ENCODE measurements around the gene HDAC3. TPM values are rescaled to one million over a fixed set of nuclear protein-coding genes. Genes with fewer than 3 reads are reported as not detected.
"Not testable (repeated sequence)": the region's sequence is repeated elsewhere in the genome, so short reads cannot be mapped to it uniquely, and the experiment has no call there.

The HDAC3 gene
- total RNA-seq, 3 donors from 2014 or later, result 66.1 to 73.8 (median 71.7) TPM

GRCh38 chr5:141609921-141610320 lies 26.7 kb downstream of the HDAC3 start:
- peaks cover 15% of the 10 kb centered on the region for H3K36me3 Mint-ChIP-seq (ENCODE audit: insufficient read depth)
- not testable (repeated sequence) for H3K9me3 Mint-ChIP-seq; H3K27me3 Mint-ChIP-seq (ENCODE audit: low read depth); H3K4me3 Mint-ChIP-seq; DNase-seq; ATAC-seq
- H3K4me1 Mint-ChIP-seq (ENCODE audit: low read depth), result peaks cover 84% of the 10 kb centered on the region

GRCh38 chr5:141609044-141609443 lies 27.6 kb downstream of the HDAC3 start:
- Mint-ChIP-seq H3K9me3 (no peaks in the 10 kb centered on the region), H3K27me3 (ENCODE audit: low read depth) (no peaks in the 10 kb centered on the region), H3K36me3 (ENCODE audit: insufficient read depth) (peaks cover 15% of the 10 kb centered on the region), H3K4me3 (no peak overlapping the region), H3K4me1 (ENCODE audit: low read depth) (peaks cover 85% of the 10 kb centered on the region)
- ATAC-seq, result no peak
- no peak for DNase-seq

DNA sequence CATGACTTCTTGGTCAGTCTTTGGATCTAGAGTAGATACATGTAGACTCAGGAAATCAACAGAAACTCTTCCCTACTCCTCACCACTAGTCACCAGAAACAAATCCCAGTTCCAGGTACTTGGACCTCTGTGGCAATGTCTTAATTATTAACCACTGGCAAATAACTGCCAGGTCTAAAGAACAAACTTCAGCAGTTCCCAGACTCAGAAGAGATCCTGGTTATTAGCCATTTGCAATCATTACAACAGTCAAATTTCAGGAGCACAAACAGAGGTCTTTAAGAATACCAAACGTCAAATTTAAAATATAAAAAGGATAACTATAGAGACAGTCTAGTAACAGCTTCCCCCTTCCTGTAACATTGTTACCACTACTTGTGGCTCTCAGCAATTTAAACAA lies 28.1 kb downstream of the HDAC3 start:
- H3K27me3 Mint-ChIP-seq (ENCODE audit: low read depth), result no peaks in the 10 kb centered on the region
- H3K4me1 Mint-ChIP-seq (ENCODE audit: low read depth), result peaks cover 86% of the 10 kb centered on the region
- H3K4me3 Mint-ChIP-seq, result no peak overlapping the region
- ATAC-seq (no peak), DNase-seq (no peak)
- H3K36me3 Mint-ChIP-seq (ENCODE audit: insufficient read depth), result peaks cover 15% of the 10 kb centered on the region
- H3K9me3 Mint-ChIP-seq, result no peaks in the 10 kb centered on the region

GRCh38 chr5:141608046-141608445 lies 28.6 kb downstream of the HDAC3 start:
- Mint-ChIP-seq H3K4me3 (peak overlapping the region; percentile 36), H3K27me3 (ENCODE audit: low read depth) (no peaks in the 10 kb centered on the region)

GRCh38 chr5:141605523-141606277 lies 30.9 kb downstream of the HDAC3 start:
- H3K36me3 Mint-ChIP-seq (ENCODE audit: insufficient read depth), result peaks cover 9% of the 10 kb centered on the region
- peak; percentile 57 for DNase-seq
- peaks cover 86% of the 10 kb centered on the region for H3K4me1 Mint-ChIP-seq (ENCODE audit: low read depth)
- H3K9me3 Mint-ChIP-seq, result no peaks in the 10 kb centered on the region
- peak overlapping the region; percentile 46 for H3K4me3 Mint-ChIP-seq
- peak; percentile 95 to 96 for ATAC-seq
- no peaks in the 10 kb centered on the region for H3K27me3 Mint-ChIP-seq (ENCODE audit: low read depth)

More at GRCh38 chr5:141608046-141608445, 28.6 kb downstream of the HDAC3 start:
- Mint-ChIP-seq H3K36me3 (ENCODE audit: insufficient read depth) (peaks cover 15% of the 10 kb centered on the region), H3K4me1 (ENCODE audit: low read depth) (peaks cover 84% of the 10 kb centered on the region), H3K9me3 (no peaks in the 10 kb centered on the region)
- DNase-seq, result no peak
- ATAC-seq, result no peak

GRCh38 chr5:141603923-141604717 lies 32.5 kb downstream of the HDAC3 start:
- ATAC-seq (peak; percentile 32 to 35), DNase-seq (no peak)
- H3K27me3 Mint-ChIP-seq (ENCODE audit: low read depth), result no peaks in the 10 kb centered on the region
- H3K4me1 Mint-ChIP-seq (ENCODE audit: low read depth), result peaks cover 92% of the 10 kb centered on the region
- H3K4me3 Mint-ChIP-seq, result peak overlapping the region; percentile 50
- H3K36me3 Mint-ChIP-seq (ENCODE audit: insufficient read depth), result peaks cover 5% of the 10 kb centered on the region
- H3K9me3 Mint-ChIP-seq, result no peaks in the 10 kb centered on the region

DNA sequence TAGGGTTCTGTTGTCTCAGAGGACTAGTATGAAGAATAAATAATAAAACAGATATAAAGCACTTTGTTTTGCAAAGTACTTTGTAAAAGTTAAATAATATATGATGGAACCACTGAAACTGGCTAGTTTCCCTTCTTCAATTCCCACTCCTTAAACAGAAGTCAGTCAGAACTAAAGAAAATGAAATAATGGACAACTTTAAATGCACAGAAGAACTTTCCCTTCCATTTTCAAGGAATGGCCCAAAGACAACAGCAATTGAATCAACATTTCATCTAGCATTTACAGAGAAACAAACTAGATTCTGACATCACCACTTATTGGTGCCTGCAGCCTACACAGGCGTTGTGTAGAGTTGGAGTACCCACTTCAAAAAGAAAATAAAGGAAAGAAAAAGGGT lies 34.0 kb downstream of the HDAC3 start:
- DNase-seq, result no peak
- H3K36me3 Mint-ChIP-seq (ENCODE audit: insufficient read depth), result peaks cover 4% of the 10 kb centered on the region
- no peak for ATAC-seq
- no peaks in the 10 kb centered on the region for H3K27me3 Mint-ChIP-seq (ENCODE audit: low read depth)
- H3K4me3 Mint-ChIP-seq, result peak overlapping the region; percentile 31
- H3K4me1 Mint-ChIP-seq (ENCODE audit: low read depth), result peaks cover 91% of the 10 kb centered on the region
- no peaks in the 10 kb centered on the region for H3K9me3 Mint-ChIP-seq

GRCh38 chr5:141598391-141599345 lies 38.0 kb downstream of the HDAC3 start:
- DNase-seq, result no peak
- Mint-ChIP-seq H3K4me1 (ENCODE audit: low read depth) (peaks cover 74% of the 10 kb centered on the region), H3K4me3 (peak overlapping the region; percentile 31), H3K36me3 (ENCODE audit: insufficient read depth) (peaks cover 4% of the 10 kb centered on the region), H3K9me3 (no peaks in the 10 kb centered on the region), H3K27me3 (ENCODE audit: low read depth) (no peaks in the 10 kb centered on the region)
- ATAC-seq, result peak; percentile 65 to 82

DNA sequence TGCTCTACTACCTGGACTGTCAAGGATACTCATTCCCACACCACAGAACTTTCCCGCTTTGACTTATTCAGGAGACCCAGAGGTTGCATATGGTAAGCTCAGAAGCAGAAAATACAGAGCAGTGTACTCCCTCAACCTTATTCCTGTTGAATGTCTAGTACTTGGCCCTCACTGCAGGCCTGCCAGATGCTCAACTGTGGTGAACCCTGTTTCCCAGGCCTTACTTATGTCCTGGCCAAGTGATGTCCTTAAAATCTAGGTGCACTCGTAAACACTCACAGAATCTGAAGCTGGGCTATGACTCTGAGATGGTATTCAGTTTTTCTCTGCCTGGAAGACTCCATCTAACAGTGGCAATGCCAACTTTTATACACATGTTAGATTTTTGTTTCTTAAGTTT lies 38.8 kb downstream of the HDAC3 start:
- Mint-ChIP-seq H3K4me1 (ENCODE audit: low read depth) (peaks cover 69% of the 10 kb centered on the region), H3K36me3 (ENCODE audit: insufficient read depth) (peaks cover 4% of the 10 kb centered on the region), H3K27me3 (ENCODE audit: low read depth) (no peaks in the 10 kb centered on the region), H3K4me3 (peak overlapping the region; percentile 8), H3K9me3 (no peaks in the 10 kb centered on the region)
- no peak for DNase-seq
- no peak for ATAC-seq

- Mint-ChIP-seq H3K36me3 (ENCODE audit: insufficient read depth) (peaks cover 4% of the 10 kb centered on the region), H3K4me1 (ENCODE audit: low read depth) (peaks cover 69% of the 10 kb centered on the region), H3K27me3 (ENCODE audit: low read depth) (no peaks in the 10 kb centered on the region), H3K9me3 (no peaks in the 10 kb centered on the region), H3K4me3 (no peak overlapping the region)
- DNase-seq (no peak), ATAC-seq (no peak)
Observed at GRCh38 chr5:141597394-141597793, 39.3 kb downstream of the HDAC3 start.

DNA sequence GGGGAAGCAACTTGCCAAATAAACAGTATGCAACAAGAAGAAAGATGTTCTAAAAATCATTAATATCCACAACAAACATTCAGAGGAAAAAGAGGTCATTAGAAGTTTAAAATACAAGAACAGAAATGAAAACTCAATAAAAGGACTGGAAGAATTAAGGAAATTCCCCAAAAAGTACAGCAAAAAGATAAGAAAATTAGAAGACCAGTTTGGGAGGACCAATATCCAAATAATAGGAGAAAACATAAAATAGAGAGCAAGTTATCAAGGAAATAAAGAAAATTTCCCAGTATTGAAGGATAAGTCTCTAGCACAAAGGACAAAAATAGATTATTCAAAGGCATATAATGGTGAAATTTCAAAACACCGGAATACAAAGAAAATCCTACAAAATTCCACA lies 39.8 kb downstream of the HDAC3 start:
- ATAC-seq (no peak), DNase-seq (no peak)
- Mint-ChIP-seq H3K36me3 (ENCODE audit: insufficient read depth) (peaks cover 7% of the 10 kb centered on the region), H3K4me1 (ENCODE audit: low read depth) (peaks cover 70% of the 10 kb centered on the region), H3K9me3 (no peaks in the 10 kb centered on the region), H3K27me3 (ENCODE audit: low read depth) (no peaks in the 10 kb centered on the region), H3K4me3 (no peak overlapping the region)

- Mint-ChIP-seq H3K4me1 (ENCODE audit: low read depth) (peaks cover 46% of the 10 kb centered on the region), H3K36me3 (ENCODE audit: insufficient read depth) (peaks cover 19% of the 10 kb centered on the region)
- ATAC-seq, result no peak
Observed at GRCh38 chr5:141590127-141590526, 46.5 kb downstream of the HDAC3 start.

GRCh38 chr5:141586246-141586645 lies 50.4 kb downstream of the HDAC3 start:
- Mint-ChIP-seq H3K9me3 (no peaks in the 10 kb centered on the region), H3K4me1 (ENCODE audit: low read depth) (peaks cover 37% of the 10 kb centered on the region), H3K27me3 (ENCODE audit: low read depth) (no peaks in the 10 kb centered on the region), H3K4me3 (no peak overlapping the region), H3K36me3 (ENCODE audit: insufficient read depth) (peaks cover 38% of the 10 kb centered on the region)
- DNase-seq (no peak), ATAC-seq (no peak)

More at GRCh38 chr5:141590127-141590526, 46.5 kb downstream of the HDAC3 start:
- no peaks in the 10 kb centered on the region for H3K27me3 Mint-ChIP-seq (ENCODE audit: low read depth)
- no peak for DNase-seq
- H3K4me3 Mint-ChIP-seq, result no peak overlapping the region
- H3K9me3 Mint-ChIP-seq, result no peaks in the 10 kb centered on the region

DNA sequence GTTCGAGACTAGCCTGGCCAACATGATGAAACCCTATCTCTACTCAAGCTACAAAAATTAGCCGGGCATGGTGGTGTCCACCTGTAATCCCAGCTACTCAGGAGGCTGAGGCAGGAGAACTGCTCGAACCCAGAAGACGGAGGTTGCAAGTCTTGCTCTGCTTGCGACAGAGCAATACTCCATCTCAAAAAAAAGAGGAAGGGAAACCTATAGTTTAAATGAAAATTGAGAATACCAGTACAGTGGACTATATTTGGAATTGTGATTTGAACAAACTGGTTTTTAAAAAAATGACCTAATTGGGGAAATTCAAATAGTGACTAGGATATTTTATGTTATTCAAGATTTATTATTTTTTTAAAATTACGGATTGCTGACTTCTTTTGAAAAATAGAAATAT lies 51.1 kb downstream of the HDAC3 start:
- Mint-ChIP-seq H3K27me3 (ENCODE audit: low read depth) (no peaks in the 10 kb centered on the region), H3K4me1 (ENCODE audit: low read depth) (peaks cover 31% of the 10 kb centered on the region), H3K4me3 (no peak overlapping the region), H3K9me3 (no peaks in the 10 kb centered on the region), H3K36me3 (ENCODE audit: insufficient read depth) (peaks cover 45% of the 10 kb centered on the region)
- ATAC-seq (no peak), DNase-seq (no peak)

All from activated T-cell treated with anti-CD3 and anti-CD28 coated beads, Interleukin-2, amount 50 U/mL, for 4 hours (primary cell).